Activated naive CD4-positive, alpha-beta T cell (primary cell): ENCODE results near the gene SLC6A12.
"Not testable (repeated sequence)": the region's sequence is repeated elsewhere in the genome, so short reads cannot be mapped to it uniquely, and the experiment has no call there.

ENCODE experiments used
- DNase-seq, 4 experiments: peaks; one replicate each; lab custom pipeline; 2025; lab: John Stamatoyannopoulos, UW

SLC6A12 gene

DNA sequence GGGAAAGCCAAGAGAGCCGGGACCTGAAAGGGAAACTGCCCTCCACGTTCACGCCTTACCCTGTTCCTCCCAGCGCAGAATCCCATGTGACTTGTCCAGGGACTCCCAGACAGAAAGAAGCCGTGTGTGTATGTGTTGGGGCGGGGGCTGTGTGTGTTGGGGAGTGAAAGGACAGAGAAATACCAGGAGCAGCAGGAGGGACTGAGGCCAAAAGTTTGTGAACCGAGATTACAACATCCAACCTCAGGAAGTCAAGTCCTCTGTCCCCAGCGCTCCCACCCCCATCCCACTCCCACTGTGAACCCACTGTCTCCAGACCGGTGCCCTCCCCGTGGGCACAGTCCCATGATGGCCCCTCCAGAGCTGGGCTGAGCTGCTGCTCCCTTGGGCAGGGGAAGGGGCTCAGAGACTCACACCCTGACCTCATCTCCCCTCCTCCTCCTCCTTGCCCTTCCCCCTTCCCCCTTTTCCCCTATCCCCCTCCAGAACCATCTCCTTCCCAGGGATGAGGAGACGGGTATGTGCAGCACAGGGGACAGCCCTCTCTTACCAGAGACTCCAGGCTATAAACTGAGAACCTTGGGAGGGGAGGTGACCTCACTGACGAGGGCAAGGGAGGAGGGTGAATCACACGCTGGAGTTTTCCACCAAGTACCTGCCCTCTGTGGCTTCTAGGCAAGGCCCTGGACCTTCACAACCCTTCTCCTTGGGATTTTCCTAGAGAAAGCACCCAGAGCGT, at the start of gene SLC6A12:
SLC6A12 (minus strand) TSS at position 155 of the 739 bp plus-strand sequence. CDS start 4,171 bp downstream, outside the sequence.
- DNase-seq = no peak

DNA sequence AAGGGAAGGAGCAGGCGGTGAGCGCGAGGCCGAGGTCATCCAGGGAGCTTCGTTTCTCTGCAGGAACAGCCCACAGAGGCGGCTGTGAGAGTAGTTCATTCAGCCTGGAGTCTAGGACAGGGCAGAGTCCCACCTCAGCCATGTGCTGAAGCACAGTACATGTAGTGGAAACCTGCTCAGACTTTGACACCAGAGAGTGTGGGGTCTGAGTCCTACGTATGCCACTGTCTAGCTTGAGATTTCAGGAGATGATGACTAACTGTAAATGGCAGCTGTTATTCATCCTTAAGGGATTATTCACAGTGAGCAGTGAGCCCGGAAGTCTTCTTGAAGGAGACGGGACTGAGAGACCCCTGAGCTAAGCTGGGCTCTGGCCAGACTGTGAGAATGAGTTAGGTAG, 49.6 kb upstream of the SLC6A12 start:
- no peak for DNase-seq

DNA sequence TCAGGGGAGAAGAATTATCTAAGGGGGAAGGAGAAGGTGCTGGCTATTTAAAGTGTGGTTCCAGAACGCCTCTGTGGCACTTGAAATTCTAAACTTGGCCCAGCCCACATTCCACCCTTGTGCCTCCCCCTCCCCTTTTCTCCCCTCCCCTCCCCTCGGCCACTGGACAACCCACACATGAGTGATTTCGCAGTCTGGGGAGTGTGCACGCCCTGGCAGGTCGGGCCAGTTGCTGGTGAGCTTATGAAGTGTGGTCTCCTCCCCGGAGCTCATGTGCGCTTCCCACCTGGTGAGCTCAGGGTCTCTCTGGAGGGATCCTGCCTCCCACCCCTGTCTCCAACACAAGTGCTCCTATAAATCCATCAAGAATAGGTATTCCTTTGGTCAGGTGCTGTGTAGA, 48.9 kb upstream of the SLC6A12 start, which contains the start of gene SLC6A13:
SLC6A13 (minus strand) TSS at position 20 of the 400 bp plus-strand sequence. CDS start 2,784 bp downstream, outside the sequence.
- DNase-seq = no peak

DNA sequence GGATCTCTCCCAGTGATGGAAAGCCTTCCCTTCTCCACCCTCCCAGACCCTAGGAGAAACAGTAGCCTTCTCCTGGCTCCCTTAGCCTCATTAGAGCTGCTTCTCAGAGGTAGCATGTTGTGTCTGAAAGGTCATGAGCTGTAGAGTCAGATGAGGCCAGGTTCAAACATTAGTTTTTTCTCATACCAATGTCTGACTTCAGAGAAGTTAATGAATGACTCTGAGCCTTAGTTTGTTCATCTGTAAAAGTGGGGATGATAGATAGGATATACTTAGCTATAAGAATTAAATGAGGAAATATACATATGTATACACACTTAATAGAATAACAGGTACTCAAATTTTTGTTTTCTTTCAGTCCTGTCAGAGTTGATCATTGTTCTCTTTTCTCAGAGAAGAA, 48.2 kb upstream of the SLC6A12 start:
- DNase-seq = no peak

DNA sequence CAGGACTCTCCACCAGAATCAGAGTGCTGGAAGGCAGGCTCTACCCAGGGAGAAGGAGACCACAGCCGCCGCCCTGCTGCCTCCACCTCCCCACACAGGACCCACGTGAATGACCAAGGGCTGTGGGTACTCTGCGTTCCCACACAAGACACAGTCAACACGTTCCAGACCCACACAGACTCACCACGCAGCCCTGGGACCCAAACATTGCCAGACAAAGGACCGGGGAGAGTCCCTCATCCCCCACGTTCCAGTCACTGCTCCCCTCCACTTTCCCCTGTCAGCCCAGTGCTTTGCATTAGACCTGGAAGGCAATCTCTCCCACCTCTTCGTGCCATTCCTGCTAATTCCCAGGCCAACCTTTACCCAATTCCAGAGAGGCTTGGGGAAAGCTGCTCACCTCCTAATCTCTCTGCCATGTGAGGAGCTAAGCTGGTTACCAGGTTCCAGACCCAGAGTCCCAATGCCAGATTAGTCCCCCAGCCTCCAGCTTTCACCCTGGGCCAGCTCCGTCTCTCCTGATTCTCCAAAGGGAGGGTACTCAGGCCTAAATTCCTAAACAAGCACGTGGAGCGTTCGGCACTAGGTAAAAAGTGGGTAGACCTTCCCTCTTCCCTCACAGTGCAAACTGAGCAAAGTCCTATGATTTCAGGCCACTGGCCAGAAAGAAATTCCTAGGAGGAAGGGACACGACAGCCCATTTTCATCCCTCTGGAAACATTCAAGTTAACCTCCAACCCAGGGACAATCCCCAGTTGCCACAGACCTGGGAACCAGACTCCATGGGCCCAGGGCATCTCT, 43.8 kb upstream of the SLC6A12 start:
- no peak for DNase-seq

DNA sequence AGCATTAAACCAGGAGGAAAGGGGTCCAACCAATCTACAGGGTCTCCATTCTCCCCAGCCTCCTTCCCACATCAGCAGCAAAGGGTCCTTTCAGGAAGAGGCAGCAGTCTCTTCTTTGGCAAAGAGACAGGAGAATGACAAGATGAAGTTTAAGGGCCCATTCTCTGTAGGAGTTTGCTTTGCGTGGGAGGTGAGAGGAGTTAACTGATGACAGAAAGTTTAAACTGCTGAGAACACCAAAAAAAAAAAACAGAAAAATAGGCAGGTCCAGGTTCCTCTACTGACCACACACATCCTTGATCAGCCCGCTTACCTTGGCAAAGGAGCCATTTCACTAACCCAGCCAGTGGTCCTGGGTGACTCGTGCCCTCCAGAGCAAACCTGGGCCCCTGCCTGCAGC, 43.0 kb upstream of the SLC6A12 start:
- DNase-seq = no peak

DNA sequence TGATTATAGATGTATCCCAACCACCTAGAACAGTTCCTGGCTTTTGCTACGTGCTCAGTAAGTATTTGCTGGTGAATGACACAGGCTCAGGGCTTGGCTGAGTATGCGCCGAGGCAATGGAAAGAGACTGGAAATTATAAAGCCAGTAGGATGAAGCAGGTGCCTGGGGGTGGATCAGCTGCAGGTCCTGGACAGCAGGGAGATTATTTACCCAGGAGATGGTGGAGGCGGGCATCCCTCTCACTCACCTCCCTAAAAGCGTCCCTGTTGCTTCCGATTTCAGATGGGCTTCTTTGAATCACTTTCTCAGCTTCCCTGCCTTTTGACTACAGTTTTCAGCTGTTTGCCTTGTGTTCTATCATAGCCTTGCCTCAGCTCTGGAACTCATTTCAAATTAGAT, 42.3 kb upstream of the SLC6A12 start:
- DNase-seq = no peak

DNA sequence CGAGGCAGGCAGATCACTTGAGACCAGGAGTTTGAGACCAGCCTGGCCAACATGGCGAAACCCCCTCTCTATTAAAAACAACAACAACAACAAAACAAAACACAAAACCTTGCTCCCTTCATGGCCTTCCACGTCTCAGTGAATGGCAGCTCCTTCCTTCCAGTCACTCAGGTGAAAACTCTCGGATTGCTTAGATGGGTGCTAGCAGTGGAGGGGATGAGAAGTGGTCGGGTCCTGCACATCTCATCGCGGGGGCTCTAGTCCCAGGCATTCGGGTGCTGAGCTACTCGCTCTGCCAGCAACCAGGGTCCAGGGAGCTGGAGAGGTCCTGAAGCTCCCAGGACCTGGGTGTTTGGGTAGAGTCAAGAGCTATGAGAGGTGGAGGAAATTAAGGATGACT, 41.0 kb upstream of the SLC6A12 start:
- DNase-seq = no peak

DNA sequence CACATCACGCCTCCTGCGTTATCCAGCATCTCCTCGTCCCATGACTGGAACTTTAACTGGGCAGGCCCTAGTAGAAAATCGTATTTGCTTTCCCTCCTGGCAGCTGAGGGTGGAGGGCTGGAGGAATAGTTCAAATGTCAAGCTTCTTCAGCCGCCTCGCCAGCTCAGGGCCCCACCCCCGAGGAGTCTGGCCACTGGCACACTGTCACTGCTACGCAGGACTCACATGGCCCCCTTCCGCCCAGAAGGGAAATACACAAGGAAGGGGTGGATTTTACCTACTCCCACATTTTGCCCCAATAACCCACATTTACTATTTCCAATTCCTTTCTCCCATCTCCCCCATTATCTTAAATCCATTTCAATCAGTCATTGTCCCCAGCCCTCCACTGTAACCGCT, 40.1 kb upstream of the SLC6A12 start:
- no peak for DNase-seq

DNA sequence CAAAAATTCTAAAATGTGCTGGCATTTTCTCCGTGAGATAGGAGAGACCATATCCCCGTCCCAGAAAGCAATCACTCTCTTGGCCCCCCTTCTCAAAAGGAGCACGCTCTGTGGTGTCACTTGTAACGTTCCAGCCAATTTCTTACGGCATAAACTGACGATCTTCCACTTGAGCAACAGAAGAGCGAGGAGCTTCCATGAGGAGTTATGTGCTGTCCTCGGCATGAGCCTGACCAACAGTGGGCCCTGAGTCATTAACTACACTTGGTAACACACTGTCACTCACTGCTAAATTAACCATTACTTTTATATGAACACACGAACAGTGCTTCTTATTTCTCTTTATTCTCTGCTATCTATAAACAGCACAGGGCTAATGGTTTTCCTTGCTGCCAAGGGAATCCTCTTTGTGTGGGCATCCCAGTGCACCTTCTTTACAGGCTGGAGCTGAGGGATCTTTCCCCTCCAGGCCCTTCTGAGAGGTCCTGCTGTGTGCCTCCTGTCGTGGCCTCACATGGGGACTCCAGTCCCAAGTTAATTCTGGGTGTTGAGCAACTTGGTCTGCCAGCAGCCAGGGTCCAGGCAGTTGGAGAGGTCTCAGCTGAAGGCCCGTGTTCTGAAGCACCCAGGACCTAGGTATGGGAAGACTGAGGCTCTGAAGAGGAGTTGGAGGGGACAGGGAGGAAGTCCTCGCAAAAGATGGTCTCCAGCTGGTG, 39.3 kb upstream of the SLC6A12 start:
- no peak for DNase-seq

DNA sequence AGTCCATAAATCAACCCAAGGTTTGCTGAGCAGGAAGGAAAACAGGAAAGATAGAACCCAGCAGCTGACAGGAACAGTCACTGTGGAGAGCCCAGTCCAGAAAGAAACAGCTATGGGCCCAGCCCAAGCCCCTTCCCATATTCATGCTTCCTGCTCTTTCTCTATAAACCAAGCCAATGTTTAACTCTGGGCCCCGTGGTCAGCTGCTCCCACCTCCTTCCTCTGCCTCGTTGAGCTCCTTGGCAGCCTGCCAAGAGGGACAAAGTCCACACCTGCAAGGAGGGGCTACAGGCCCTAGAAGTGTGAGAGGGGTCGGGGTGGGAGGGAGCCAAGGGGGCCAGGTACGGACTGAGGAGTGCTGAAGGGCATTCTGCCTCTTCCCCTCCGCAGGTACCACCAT, 38.7 kb upstream of the SLC6A12 start:
- DNase-seq = no peak

DNA sequence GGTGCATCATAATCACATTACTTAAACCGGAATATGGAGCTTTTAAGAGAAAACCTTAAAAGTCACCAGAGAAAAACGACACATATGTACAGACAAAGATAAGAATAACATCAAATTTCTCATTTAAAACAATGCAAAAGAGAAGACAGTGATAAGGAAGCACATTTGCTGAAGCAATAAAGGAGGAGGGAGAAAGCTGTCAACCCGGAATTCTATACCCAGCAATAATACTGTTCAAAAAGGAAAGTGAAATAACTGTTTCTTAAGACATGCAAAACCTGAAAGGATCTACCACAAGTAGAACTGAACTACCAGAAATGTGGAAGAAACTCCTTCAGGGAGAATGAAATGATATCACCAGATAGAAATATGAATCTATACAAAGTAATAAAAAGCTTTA, 33.3 kb upstream of the SLC6A12 start:
- DNase-seq = no peak

DNA sequence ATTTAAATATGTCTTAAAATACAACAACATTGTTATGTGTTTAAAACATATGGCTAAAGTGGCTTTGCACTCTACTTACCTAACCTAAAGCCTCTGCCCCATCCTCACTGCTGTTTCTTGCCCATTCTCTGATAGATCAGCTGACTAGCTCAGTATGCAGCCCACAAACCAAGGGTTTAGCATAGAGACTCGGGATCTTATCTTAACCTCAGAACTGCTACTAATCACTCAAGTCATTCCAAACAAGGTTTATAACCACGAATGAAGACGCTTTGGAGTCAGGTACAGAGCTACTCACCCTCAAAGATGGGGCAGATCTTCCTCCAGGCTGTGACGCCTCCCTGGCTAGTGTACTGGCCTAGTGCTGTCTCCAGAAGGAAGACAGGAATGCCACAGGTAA, 29.4 kb upstream of the SLC6A12 start:
- no peak for DNase-seq

DNA sequence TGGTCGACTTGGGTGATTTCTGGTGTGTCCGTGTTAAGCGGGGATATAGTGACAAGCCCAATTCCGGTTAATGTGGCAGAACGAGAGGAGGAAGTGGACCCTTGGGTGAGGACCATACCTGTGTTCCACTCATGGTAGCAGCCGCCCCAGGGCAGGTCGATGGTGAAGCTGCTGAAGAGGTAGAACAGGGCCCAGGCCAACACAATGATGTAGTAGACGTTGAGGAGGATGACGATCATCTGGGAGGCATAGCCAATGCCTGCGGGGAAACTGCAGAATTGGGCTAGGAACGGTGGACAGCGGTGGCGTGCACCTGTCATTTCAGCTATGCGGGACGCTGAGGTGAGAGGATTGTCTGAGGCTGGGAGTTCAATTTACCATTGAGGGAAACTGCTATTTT, 28.5 kb upstream of the SLC6A12 start:
- no peak for DNase-seq

DNA sequence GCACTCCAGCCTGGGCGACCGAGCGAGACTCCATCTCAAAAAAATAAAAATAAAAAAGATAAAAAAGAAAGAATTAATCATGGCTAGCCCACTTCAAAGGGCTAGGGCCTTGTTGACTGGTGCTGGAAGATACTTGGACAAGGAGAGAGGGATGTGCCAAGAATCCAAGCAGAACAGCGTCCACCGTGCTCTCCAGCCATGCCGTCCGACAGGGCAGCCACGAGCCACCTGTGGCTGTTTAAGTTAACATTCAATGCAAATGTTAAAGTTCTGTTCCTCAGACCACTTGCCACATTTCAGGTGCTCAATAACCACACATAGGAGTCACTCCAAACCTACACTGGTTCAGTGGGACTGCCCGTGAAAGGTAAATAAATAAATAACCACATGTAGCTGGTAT, 27.3 kb upstream of the SLC6A12 start:
- DNase-seq = no peak

DNA sequence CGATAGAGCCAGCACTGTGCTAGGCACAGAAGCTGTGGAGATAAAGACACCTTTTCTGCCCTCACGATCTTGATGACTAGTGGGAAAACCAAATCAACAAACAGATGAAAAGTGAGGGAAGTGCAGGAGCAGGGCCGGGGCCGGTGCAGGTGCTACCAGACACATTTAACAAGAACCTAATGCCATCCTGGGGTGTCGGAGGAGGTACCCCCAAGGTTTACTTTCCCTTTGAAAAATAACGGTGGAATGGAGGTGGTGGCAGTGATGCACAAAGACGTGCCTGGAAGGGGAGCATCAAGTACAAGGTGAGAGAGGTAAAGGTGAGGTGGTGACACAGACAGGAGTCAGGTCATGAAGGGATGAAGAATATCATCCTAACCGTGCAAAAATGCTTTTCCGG, 26.6 kb upstream of the SLC6A12 start:
- no peak for DNase-seq

DNA sequence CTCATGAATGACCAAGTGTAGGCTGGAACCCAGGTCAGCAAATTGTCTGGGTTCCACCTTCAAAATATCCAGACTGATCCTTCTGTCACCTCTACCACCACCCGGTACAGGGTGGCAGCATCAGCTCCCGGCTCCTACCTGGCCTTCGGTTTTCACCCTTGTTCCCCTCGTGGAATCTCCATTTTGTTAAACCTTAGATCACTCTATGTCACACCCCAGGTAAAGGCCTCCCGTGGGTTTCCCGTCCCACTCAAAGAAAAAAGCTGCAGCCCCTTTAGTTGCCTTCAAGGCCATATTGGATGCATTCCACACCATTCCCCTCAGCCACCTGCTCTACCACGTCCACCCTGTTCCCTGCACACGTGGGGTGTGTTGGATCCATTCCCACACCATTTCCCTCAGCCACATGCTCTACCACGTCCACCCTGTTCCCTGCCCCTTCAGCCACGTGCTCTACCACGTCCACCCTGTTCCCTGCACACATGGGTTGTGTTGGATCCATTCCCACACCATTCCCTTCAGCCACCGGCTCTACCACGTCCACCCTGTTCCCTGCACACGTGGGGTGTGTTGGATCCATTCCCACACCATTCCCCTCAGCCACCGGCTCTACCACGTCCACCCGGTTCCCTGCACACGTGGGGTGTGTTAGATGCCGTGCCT, 24.9 kb upstream of the SLC6A12 start:
- DNase-seq = no peak

DNA sequence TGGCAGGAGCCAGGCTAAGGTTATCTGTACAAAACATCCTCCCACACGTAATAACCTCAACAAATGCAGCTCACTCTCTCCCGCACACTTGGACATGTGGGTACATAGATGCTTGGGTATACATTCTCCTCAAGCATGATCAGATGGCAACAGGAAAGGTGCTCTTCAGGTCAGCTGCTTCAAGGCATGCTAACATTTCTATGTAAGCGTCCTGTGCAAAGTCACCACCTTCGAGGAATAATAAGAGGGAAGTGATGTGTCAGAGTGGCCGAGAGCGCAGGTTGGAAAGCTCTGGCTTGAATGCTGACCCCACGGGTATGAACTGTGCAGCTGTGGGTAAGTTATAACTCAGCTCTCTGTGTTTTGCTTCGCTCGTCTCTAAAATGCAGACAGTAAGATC, 24.2 kb upstream of the SLC6A12 start:
- no peak for DNase-seq

DNA sequence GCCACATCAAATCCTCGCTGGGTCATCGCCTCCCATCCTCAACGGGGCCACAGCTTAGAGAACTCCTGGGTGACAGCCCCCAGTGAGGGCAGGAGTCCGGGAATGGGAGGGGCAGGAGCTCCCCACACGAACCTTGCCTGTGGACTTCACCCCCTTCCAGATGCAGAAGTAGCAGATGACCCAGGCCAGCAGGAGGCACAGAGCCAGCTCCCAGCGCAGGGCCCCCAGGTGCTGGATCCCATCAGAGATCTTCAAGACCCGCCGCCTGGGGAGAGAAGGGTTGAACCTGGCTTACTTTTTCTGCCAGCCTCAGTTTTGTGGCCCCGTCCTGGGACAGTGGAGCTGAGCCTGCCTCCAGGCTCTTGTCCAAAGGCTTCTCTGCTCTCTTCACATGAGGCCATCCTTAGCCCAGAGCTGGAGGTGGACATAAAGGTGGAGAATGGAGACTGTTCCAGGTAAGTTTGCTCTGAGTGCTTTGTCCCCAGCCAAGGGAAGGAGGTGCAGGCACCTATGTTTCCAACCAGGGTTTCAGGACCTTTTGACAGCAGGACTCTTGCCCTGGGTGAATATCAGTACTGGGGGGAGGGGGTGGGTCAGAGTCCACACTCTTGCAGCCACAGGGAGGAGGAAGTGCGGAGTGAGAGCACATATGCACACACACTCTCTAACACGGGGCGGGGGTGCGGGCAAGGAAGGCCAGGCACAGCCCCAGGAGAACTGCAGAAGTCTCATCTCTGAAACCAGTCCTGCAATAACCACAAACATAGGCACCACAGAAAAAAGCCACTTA, 23.3 kb upstream of the SLC6A12 start:
- no peak for DNase-seq

DNA sequence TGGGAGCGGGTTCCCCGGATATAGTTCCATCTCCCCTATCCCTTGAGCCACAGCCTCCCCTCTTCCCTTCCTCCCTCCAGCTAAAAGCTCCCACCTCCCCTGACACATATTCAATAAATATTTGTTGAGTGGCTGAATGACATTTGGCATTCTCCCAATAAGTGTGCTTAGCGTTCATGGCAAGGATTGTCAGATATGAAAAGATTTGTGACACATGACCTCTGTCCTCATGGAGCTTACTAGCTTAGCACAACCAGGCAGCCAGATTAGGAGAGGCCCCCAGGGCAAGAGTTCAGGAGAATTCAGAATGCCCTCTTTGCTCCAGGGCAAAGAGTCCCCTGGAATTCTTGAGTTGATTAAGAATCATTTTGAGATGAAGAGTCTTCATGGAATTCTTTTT, 22.5 kb upstream of the SLC6A12 start:
- no peak for DNase-seq

DNA sequence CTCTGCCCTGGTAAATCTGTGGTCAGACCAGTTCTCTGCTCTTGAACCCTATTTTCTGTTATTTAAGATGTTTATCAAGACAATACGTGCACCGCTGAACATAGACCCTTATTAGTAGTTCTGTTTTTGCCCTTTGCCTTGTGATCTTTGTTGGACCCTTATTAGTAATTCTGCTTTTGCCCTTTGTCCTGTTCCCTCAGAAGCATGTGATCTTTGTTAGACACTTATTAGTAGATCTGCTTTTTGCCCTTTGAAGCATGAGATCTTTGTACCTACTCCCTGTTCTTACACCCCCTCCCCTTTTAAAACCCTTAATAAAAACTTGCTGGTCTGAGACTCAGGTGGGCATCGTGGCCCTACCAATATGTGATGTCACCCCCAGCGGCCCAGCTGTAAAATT, 22.0 kb upstream of the SLC6A12 start:
- DNase-seq = not testable (repeated sequence)
